HG03442 (cell line): Measurements from ENCODE around the gene DNAJB8.

Experiments
- ATAC-seq: cut with Tn5 transposase; IDR thresholded peaks from one replicate; pipeline ENCODE4 v1.9.1; 2021; ENCODE audit warnings: mild to moderate bottlenecking, moderate library complexity; ENCODE audit not compliant: unreplicated experiment

The DNAJB8 gene

DNA sequence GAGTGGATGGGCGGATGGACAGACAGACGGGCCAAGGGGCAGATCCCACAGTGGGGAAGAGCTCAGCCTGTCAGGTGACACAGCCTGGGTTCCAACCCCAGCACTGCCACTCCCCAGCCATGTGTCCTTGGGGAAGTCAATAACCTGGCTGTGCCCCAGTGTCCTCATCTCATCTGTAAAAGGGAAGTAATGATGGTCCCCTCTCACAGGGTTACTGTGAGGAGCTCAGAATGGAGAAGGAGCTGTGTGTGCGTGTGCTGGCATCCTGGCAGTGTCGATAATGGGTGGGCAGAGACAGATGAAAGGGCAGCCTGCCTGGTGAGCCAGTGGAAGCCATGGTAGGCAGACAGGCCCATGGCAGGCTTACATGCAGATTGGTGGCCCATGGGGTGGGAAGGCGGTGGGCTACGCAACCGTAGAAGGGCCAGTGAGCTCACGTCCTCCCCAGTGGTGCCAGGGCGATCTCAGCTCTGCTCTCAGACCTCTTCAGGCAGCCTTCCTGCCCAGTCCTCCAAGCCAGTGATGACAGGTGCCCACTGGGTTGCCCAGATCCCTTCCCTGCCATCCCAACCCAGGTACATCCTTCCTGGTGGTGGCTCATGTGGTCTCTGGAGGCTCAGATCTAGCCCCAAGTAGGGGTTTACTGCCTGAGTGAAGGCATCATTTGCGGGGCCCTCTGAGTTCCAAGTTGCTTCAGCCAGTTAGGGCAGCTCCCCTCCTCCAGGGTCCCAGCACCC lies 2.3 kb upstream of the DNAJB8 start:
- no peak for ATAC-seq

DNA sequence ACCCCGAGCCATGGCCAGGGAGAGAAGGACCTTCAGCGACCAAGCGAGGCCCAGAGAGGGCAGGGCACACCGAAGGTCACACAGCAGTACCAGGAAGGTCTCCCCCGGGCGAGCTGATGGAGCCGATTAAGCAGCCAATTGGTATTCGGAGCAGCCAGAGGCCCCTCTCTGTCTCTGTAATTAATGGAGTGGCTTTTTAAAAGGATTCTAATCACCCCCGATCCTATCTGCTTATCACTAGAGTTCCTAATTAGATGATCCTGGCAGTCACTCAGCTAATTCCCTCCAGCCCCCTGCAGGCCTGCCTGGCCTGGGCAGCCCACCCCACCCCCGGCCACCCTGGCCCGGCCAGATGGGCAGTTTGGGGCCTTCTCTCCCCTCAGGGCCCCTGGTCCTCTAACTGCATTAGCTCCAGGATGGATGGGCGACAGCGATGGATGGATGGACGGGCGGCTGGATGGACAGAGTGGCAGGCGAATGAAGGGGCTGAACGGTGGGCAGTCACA lies 1.6 kb upstream of the DNAJB8 start:
- no peak for ATAC-seq

DNA sequence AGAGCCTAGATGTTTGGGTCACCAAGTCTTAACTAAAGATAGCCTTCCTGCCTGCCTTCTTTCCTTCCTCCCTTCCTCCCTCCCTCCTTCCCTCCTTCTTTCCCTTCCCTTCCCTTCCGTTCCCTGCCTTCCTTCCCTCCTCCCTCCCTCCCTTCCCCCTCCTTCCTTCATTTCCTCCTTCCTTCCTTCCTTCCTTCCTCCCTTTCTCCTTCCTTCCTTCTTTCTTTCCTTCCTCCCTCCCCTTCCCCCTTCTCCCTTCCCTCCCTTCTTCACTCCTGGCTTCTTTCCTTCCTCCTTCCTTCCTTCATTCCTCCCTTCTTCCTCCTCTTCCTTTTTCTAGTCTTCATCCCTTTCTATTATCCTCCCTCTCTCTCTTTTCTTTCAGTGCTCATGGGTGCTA lies 2.0 kb downstream of the DNAJB8 start:
- ATAC-seq = no peak

DNA sequence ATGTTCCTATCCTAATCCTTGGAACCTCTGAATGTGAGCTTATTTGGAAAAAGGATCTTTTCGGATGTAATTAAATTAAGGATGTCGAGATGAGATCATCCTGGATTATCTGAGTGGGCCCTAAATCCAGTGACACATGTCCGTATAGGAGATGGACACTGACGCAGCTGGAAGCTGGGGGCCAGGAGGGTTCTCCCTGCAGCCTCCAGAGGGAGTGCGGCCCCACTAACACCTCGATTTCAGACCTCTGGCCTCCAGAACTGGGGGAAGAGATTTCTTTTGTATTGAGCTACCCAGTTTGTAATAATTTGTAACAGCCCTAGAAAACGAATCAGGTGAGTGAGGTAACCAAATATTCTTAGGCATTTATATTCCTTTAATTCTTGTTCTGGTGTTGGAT lies 2.5 kb downstream of the DNAJB8 start:
- ATAC-seq = no peak

DNA sequence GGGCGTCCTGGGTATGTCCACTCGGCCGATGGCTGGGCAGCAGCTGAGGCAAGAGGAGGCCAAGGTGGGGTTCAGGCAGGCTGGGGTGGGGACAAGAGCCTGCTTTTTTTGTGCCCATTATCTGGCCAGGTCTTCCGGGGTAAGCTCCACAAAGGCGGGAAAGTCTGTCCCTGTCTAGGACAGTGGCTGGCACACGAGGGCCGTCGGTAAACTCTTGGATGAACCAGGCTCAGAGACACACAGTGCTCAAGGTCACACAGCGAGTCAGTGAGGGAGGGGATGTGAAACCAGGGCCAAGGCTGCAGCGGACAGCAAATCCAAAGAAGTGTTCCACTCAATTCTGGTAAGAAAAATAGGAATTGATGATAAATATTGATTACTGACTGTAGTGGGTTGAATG lies 2.9 kb downstream of the DNAJB8 start:
- no peak for ATAC-seq

DNA sequence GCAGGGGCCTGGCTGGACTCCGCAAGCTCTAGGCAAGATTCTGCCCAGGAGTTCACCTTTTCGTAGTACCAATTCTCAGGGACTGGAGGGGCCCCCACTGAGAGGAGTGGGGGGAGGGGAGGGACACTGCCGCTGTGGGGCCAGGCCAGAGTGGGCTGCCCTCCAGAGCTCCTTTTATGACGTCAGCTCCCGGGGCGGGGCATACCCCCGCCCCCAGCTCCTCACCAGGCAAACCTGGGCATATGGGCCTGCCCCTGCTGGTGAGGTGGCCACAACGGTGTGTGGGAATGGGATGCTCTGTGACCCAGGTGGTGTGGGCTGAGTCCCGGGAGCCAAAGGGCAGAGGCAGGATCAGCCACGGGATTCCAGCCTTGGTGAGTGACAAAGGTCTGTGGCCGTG lies 3.3 kb downstream of the DNAJB8 start:
- no peak for ATAC-seq

DNA sequence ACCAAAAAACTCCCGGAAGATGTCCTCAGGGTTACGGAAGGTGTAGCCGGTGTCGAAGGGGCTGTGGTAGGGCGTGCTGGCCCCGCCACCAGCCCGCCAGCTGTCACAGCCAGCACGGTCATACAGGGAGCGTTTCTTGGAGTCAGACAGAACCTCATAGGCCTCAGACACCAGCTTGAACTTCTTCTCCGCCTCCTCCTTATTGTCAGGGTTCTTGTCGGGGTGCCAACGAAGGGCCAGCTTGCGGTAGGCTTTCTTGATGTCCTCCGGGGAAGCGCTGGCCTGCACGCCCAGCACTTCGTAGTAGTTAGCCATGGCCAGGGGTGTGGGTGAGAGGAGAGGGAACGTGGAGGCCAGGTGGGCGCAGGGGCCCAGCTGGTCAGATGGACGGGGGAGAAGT lies 3.8 kb downstream of the DNAJB8 start:
- ATAC-seq = no peak

DNA sequence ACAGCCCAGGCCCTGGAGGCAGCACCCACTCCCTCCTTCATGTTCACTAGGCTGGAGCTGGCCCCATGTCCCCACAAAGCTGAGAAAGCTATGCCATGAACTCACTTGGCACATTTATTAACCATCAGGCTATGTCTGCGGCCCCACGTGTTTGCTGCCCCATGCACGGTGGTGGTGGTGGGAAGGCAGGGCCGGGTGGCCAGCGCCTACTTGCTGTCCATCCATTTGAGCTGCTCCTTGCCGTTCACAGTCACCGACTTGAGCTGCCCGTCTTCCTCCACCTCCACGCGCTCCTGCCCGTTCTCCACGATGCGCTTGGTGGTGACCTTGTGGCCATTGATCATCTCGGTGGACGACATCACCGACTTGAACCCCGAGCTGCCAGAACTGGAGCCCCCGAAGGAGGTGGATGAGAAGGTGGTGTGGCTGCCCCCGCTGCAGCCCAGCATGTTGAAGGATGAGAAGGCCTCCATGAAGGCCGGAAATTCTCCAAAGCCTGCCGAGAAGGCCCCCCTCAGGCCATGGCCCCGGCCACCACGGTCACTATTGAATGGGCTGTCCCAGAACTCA lies 4.3 kb downstream of the DNAJB8 start:
- no peak for ATAC-seq

DNA sequence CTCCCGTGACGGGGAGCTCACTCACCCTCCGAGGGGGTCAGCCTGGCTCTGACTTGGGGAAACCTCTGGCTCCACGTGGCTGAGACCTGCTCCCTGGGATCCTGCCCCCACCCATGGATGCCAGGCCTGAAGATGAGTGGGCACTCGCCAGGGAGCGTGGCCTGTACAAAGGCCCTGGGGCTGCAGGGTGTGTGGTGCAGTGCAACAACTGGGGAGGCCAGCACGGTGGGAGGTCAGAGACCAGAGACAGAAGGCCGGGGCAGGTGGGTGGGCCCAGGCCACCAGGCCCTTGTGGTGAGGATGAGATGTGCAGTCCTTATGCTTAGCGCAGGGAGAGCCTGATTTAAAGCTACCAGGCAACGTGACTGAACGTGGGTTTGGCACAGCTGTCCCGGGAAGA lies 5.0 kb downstream of the DNAJB8 start:
- ATAC-seq = no peak

DNA sequence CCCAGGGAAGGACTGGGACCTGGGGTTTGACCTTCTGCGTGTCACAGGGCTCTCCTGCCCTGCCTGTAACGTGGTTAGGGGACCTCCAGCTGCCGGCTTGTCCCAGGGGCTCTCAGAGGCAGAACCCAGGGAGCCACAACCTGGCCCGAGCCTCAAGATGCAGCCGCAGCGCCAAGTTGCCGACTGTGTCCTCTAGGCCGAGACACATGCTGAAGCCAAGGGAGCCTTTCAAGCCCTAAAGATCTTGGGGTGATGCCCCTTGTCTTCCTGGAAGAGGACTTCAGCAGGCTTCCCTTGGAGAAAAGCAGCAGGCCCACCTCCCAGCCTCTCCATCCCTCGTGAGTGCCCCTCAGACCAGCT lies 7.2 kb downstream of the DNAJB8 start:
- ATAC-seq = no peak

DNA sequence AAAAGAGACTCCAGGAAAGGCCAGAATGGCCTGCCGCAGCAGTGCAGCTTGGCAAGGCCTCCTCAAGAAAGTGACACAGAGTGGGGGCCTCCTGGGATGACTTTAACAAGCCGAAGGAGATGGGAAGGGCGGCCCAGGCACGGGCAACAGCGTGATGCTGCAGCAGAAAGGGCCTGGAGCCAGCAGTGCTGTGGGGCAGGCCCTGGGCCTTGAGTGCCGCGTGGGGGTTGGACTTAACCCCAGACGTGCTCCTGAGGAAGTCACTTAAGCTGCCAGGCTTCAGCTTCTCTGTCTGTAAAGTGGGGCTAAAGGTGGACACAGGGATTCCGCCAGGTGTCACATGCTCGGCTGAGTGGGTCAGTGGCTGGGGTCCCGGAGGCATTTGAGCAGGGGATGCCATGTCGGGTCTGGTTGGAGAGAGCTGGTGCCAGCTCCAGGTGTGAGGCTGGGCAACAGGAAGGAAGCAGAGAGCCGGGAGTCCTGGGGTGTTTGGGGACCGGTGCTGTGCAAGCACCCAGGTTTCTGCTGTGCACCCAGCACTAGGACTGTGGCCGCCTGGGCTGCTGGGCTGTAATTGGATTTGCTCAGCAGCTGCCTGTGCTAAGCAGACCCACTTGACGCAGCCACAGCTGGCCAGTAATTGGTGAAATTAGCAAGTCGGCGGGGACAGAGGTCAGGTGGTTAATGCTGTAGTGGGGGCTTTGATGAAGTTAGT lies 7.8 kb downstream of the DNAJB8 start:
- no peak for ATAC-seq

DNA sequence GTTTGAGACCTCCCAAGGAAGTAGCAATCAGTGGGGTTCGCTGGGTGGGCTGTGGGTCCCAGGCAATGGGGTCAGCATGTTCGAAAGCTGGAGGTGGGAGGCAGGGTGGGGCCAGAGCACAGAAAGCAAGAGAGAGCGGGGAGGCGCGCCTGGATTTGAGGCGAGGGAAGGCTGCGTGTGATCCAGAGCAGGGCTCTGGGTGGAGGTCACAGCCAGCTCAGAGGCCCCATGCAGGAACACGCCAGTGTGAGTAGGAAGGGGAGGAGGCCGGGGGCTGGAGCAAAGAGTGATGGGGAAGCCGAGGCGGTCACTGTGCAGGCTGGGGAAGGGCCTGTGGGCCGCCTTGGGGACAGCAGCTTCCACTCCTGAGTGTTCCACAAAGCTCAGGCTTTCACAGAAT lies 8.8 kb downstream of the DNAJB8 start:
- no peak for ATAC-seq

DNA sequence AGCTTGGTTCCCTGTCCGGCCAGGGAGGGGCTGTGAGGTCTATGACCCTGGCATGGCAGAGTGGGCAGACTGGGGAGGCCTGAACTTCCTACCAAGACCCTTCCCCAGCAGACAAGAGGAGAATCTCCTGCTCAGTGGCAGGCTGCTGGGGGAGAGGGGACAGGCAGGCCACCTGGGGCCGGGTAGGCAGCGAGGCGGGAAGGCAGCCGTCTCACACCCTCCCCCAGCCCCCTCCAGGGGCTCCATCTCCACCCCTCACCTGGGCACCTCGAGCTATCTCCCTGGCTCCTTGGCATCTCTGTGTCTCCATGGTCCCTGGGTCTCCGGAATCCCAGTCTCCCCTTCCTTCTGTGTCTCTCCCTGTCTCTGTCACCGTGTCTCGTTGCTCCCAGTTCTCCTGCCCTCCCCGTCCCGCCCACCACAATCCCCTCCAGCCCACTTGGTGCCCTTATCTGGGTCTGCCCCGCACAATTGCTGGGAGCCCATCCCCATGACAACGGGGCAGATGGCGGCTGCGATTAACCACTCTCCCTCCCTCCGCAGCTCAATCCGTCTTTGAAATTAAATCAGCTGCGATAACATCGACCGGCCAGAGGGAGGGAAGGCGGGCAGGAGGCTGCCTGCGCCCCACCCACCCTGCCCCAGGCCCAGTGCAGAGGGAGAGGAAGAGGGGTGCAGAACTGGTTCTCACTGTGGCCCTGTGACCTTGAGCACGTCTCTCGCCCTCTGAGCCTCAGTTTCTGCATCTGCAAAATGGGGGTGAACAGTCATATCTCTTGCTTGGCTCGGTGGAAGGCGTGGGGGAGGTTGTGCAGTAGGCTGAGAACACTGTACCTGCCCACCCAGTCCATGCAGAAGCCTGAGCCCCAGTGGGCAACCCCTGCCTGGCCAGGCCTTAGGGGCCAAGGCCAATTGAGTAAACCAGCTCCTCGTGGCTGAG lies 9.6 kb downstream of the DNAJB8 start:
- no peak for ATAC-seq

DNA sequence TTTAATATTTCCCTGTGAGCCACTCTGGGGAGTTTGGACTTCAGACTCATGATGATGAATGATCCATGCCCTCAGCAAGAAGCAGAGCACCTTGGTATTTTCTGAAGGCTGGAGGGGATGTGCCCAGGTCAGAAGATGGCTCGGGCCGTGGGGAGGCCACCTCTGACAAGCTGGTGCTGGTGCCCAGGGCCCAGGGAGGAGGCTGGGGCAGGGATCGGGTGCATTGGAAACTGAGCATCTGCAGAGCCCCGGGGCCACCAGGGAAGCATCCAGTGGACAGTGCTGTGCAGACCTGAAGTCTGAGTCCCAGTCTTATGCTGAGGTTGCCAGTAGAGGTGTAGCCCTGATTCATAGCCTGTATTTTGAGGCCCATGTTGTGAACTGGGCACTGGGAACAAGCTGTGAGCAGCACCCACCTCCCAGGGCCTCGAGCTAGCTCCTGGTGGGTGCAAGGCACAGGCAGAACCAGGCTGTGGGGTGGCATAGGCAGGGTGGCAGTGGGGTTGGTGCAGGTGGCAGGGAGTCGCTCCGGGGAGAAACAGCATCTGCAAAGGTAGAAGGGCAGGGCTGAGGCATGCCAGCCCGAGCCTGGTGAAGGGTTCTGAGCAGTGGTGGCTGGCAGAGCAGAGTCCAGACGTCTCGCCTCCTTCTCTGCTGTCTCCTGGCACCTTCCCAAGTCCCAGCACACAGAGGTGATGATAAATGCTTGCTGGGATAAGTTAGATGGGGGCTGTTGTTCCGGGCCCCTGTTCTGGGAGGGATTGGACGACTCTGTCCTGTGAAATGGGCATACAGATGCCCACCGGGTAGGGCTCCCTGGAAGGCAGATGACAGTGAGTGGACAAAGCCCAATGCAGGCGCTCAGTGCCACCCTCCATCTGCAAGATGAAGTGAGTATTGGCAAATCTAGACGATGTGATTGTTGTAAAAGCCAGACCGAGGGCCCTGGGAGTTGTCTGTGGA lies 10.6 kb downstream of the DNAJB8 start:
- no peak for ATAC-seq

DNA sequence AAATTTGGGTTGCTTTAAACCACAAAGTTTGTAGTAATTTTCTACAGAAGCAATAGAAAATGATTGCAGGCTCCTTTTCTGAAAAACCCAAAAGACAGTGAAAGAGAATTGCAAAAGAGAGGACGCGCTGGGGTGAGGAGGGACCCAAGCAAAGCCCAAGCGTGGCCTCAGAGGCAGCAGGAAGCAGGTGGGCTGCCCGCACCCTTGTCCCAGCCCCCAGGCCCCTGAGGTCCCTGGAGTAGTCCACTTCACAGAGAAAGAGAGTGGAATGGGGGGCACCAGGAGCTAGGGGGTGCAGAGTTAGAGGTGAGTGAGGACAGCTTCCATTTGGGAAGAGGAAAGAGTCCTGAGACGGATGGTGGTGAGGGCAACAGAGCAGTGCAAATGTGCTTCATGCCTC lies 11.6 kb downstream of the DNAJB8 start:
- no peak for ATAC-seq

DNA sequence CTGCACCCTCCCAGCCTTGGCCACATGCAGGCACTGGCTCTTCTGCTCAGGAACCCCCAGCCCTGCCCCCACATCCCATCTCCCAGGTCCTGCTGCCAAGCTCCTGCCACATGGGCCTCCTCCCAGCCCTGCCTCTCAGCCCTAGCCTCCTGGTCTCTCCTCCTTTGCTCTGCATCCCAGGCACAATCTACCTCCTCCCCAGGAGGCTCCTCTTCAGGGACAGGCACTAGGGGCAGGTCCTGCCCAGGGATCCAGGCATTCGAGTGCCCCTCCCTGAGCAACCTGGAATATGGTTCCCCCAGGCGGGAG lies 12.4 kb downstream of the DNAJB8 start:
- no peak for ATAC-seq

DNA sequence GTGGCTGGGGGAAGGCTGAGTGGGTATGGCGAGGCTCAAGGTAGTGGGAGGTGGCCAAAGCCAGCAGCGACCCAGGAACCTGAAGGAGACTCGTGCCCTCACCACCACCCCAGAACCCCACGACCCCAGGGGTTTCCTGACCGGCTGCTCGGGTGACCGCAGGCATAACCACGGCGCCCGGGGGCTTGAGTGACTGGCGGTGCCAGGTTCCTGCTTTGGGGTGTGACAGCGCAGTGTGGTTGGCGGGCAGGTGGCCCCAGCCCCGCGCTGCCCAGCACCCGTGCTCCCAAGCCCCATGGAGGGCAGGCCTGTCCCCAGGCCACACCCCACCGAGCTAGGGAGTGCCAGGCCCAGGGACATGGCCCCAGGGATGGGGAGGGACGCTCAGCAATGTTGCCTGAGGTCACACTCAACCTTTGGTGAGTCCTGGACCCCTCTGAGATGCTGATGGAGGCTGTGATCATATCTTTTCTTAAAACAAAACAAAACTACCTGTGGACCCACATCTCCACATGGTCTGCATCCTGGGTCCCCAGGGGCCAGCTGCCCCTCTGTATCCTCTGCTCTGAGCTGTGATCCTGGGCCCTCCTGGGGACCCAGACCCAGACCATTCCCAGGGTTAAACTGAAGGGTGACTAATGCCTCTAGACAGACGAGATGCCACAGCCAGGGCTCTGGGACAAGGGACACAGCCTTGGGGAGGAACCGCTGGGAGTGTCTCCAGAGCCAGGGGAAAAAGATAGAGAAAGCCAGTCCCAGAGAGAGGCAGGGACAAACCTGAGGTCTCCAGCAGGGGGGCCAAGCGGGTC lies 13.0 kb downstream of the DNAJB8 start:
- no peak for ATAC-seq

DNA sequence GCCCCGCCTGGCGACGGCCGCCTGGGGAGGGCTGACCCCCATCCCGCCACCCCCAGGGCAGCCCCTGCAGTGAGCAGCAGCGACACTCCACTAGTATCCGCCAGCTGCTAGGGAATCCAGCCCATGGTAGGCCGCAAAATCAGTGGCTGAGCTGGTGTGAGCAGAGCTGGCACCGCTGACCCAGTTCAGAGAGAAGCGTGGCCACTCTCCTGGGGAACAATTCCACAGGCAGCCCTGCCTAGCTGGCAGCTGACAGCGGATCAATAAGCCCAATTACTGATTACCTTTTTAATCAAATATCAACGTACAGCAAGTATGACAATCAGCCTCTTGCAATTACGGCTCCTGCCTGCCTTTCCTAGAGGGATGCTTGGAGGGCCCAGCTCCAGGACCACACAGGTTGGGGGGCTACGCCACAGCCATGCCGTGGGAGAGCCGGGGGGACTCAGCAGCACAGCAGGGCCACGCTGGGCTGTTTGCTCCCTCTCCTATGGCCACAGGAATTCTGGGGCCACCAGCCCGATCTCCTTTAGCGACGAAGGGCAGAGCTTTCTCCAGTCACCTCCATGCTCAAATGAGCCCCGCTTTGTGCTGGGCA lies 13.9 kb downstream of the DNAJB8 start:
- no peak for ATAC-seq

DNA sequence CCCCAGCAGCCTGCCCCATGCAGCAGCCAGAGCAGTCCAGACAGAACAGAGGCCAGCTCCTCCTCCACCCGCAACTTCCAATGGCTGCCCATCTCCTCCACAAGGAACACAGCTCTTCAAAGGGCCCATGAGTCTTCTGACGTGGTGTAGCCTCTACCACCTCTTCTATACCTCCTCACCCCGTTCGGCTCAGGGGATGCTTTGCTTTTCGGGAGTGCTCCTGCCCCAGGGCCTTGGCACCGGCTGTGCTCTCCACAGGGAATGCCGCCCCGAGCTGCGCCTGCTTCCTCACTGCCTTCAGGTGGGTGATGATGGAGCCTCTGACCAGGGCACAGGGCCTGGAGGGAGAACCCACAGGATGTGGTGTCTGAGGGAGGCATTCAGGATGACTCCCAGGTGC lies 14.6 kb downstream of the DNAJB8 start:
- no peak for ATAC-seq
